Tongue (tissue), 2 donors: ENCODE data around the gene TNS3. TPM values are rescaled to one million over a fixed set of nuclear protein-coding genes. Genes with fewer than 3 reads are reported as not detected.
A peak's percentile ranks its signal among the peaks of the same experiment; 100 is the strongest.

Experiments
- DNase-seq: peaks from one replicate; pipeline ENCODE4 v3.0.0-alpha.2; 2015
- total RNA-seq: library from RNA; depleted of rRNA; stranded (reverse); fragments of >200 nt; gene quantifications from one replicate; pipeline ENCODE4 v1.2.3, GENCODE V29; 2014

The TNS3 gene
- total RNA-seq, 1 donor from 2014 or later = 39.7 TPM

DNA sequence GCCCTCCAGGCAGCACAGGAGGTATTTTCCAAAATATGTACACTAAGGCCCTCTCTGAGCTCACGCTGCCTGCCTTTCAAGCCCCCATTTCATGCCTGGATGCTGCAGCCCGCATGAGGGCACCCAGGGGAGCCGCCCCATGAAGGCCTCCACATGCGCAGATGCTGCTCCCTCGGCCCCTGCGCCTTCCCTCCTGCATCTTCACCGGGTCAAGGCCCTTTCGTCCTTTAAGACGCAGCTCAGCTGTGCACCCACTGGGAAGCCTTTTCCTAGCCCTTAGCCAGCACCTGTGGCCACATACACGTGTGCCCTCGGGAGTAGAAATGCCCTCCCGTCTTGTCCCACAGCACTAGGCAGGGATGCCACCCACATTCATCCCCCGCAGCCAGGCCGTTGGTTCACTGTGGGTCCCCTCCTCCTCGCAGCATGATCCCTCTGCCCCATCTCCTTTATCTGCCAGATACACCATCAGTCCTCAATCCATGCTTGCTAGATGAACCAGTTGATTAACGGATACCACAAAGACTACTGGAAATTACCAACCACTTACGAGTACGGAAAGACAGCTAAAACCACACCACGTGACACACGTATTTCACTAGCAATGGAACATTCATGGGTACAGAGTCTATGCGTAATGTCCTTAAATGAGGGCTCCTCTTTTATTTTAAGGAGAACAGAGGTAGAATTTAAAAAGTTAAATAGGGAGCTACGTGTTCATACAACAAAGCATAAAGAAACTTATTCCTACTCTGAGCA lies 278.0 kb downstream of the TNS3 start:
- no peak for DNase-seq

GRCh38 chr7:47303014-47303694 lies 278.8 kb downstream of the TNS3 start:
- no peak for DNase-seq

GRCh38 chr7:47302560-47302959 lies 279.4 kb downstream of the TNS3 start:
- peak; percentile 29 for DNase-seq

- no peak for DNase-seq
Measured at GRCh38 chr7:47301657-47302295, 280.1 kb downstream of the TNS3 start.

- no peak for DNase-seq
Measured at GRCh38 chr7:47301105-47301477, 280.8 kb downstream of the TNS3 start.

DNA sequence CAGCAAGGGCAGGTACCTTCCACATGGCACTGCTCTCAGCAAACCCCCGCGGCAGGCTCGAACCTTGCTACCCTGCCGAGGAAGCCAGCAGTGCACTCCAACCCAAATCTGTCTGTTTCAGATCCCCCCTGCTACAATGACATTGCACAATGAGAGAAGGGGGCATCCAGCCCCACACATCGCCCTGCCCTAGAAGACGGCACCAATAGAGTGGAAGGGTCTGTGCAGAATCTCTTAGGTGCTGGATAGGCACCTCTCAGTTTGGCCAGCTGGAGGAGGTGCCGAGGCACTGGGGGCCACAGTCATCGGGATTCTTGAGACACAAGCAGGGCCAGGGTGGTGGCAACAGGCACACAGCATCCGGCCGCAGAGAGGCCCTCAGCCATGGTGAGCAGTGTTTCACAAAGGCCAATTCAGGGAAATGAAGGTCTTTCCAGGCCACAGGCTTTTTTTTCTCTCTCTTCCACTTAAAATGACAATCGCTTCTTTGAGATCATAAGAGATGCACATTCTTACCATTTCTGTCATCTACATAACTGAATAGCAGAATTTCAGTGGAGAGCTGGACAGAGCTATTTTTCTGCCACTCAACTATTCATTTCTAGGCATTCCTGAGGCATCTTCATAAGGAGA lies 281.3 kb downstream of the TNS3 start:
- DNase-seq = no peak

DNA sequence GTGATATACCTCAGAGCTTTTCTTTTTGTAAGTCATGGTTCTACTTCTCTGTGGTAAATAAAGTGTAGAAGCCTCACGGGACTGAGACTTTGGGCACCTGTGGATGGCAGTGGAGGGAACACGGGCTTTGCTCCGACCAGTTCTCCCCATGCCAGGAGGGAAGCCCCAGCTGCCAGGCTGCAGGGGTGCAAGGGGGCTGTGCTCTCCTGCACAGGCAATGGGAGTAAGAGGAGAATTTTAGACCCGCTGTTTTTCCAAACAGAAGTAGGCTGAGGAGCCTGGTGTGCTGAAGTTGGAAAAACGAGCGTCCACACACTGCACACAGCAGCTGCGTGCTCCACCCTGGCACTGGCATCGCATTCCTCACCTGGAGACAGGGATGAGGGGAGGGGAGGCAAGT lies 282.4 kb downstream of the TNS3 start:
- no peak for DNase-seq

GRCh38 chr7:47298636-47299035 lies 283.3 kb downstream of the TNS3 start:
- DNase-seq = no peak

DNA sequence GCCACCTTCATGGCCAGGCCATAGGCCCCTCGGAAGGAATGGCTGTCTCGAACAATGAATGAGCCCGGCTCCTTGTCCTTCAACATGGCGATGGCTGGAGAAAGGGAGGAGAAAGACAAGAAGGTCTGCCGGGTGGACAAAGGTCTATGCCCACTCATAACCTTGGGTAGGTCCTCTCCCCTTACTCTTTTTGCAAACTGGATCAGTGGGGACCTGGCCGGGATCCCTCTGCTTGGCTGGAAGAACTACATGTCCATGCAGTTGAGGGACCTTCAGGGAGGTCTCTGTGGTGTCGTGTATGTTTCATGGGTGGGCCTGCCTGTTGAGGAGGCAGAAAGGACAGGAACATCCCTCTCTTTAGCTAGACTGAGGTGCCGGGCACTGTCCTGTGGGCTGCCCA lies 284.8 kb downstream of the TNS3 start:
- no peak for DNase-seq

DNA sequence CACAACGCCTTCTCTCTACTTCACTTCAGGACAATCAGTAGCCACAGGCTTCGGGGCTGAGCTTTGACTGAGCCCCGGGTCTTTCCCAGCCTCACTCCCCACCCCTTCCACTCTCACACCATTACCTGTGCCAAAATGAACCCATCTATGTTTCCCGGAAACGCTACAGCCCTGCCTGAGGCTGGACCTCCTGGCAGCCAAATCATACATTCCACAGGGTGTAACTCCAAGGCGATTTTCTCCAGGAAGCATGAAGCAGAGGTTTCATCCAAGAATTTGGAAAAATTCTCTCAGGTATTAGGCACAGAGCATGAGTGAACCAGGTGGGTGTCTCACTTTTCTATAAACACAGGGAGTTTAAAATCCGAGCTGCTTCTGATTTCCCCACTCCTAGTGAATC lies 286.3 kb downstream of the TNS3 start:
- no peak for DNase-seq

DNA sequence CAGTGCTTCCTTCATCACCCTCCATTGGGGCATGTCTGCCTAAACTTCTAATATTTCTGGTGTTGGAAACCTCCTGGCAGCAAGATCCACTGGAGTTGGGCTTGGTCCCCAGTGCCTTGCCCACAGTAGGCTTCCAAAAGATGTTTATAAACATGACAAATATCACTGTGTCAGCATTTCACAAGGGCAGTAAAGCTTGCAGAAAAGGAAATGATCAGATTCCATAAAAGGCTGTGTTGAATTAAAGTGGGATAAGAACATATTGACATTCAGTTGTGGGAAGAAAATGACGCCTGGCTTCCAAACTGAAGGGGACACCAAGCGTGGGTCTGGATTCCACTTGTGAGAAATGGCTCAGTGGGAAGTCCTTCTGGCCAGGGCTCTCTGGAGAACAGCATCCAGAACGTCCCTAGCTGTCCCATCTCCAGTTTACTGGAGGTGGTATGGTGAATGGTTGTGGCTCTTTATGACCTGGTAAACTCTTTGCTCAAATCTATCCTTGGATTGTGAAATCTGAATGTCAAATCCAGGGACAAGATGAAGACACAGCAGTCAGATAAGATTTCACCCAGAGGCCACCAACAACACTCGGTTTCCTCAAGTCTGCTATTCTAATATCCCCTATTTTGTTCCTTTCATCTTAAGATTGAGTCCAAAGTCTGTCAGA lies 287.2 kb downstream of the TNS3 start:
- DNase-seq = no peak

- no peak for DNase-seq
Measured at GRCh38 chr7:47293884-47294555, 287.9 kb downstream of the TNS3 start.

DNA sequence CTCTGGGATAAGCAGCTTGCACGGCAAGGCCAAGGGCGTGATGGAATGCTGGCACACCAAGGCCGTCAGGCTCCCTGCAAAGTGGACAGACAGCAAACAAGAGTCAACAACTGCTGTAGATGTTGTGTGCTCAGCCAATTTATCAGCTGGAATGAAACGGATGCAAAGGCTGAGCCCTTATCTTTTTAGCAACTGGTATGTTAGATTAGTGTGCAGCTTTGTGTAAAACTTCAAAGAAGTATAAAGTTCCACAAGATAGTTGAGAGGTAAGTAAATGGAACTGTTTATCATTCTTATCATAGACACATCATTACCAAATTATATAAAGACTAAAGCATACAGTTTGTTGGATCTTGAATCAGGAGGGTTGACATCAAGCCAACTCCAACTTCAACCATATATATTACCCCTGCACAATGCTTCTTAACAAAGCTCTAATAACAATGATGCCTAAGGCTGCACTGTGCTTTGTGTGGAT lies 289.0 kb downstream of the TNS3 start:
- DNase-seq = no peak

GRCh38 chr7:47291461-47292081 lies 290.3 kb downstream of the TNS3 start:
- no peak for DNase-seq

DNA sequence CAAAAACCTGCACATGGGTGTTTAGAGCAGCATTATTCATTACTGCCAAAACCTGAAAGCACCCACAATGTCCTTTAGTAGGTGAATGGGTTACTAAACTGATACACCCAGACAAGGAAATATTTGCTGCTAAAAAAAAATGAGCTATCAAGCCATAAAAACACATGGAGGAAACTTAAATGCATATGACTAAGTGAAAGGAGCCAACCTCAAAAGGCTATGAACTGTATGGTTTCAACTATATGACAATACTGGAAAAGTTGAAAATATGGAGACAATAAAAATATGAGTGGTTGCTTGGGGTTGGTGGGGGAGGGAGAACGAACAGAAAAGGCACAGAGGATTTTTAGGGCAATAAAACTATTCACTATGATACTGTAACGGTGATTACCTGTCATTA lies 291.0 kb downstream of the TNS3 start:
- no peak for DNase-seq

- DNase-seq = no peak
Measured at GRCh38 chr7:47290466-47290865, 291.4 kb downstream of the TNS3 start.

- peak; percentile 68 for DNase-seq
Measured at GRCh38 chr7:47288060-47288459, 293.9 kb downstream of the TNS3 start.

DNA sequence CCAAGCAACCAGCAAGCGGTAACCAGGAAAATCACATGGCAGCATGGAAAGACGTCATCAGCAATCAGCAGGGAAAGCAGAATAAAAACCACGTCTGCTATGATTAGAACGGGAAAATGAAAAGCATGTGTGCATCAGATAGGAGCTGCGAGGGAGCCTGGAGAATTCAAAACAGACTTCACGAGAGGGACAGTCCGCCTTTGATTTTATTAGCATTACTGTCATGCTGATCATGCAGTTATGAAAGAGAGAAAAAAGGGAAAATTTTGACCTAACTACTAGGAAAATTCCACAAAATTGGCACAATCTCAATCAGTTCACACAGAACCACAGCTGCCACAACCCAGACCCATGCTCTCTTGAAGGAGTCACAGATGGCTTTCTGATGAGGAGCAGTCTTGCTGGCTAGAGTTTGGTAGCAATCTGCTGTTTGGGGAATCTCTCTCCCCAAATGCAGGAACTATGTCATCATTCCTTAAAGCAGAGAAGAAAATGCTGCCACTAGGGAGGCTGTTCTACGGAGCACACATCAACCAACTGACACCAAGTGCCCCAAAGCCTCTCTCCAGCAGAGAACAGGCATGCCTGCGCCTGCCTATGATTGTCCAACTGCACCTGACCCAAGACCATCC lies 295.9 kb downstream of the TNS3 start:
- DNase-seq = peak; percentile 77

- no peak for DNase-seq
Measured at GRCh38 chr7:47284691-47285635, 296.9 kb downstream of the TNS3 start.
